Right lobe of liver (tissue), 6 donors: ENCODE results near the gene KIAA1549. TPM values are rescaled to one million over a fixed set of nuclear protein-coding genes. Genes with fewer than 3 reads are reported as not detected.
A peak's percentile ranks its signal among the peaks of the same experiment; 100 is the strongest.

Source experiments
- ATAC-seq, 4 donors: fragments of 200-7000 bp; cut with Tn5 transposase; one replicate each; pipeline ENCODE4 v1.9.1; 2020; ENCODE audit warnings: mild to moderate bottlenecking in 4 of 4, moderate library complexity in 4 of 4
- DNase-seq, 3 donors: peaks; one replicate each; pipeline ENCODE4 v3.0.0-alpha.2; 2020
- H3K27ac ChIP-seq, 3 donors: fragments of 200-600 bp; one replicate each; pipeline ENCODE4 v1.8.0; 2022
- H3K27me3 ChIP-seq, 2 donors: fragments of 200-600 bp; one replicate each; pipeline ENCODE4 v1.8.0; 2022
- H3K36me3 ChIP-seq, 4 donors: fragments of 200-600 bp; sonication (generic) in 1 of 4; one replicate each; pipeline versions ENCODE4 v1.5.1 to v1.8.0; 2017 to 2022; ENCODE audit warnings: control low read depth in 1 of 4
- H3K4me1 ChIP-seq, 4 donors: fragments of 200-600 bp; sonication (generic) in 1 of 4; one replicate each; pipeline versions ENCODE4 v1.5.1 to v1.8.0; 2017 to 2022; ENCODE audit warnings: control low read depth in 1 of 4
- H3K4me3 ChIP-seq, 3 donors: fragments of 200-600 bp; one replicate each; pipeline ENCODE4 v1.8.0; 2022
- H3K9me3 ChIP-seq, 4 donors: fragments of 200-600 bp; sonication (generic) in 1 of 4; one replicate each; pipeline versions ENCODE4 v1.5.1 to v1.8.0; 2017 to 2022; ENCODE audit warnings: control low read depth in 1 of 4
- POLR2A ChIP-seq: fragments of 450-650 bp; IDR thresholded peaks from one replicate; pipeline ENCODE4 v1.6.1; 2017; ENCODE audit warnings: antibody characterized with exemption, mild to moderate bottlenecking
- WGBS: methylation state at CpG from one replicate; pipeline ENCODE4 v1.1.6; 2018; ENCODE audit warnings: low coverage, low lambda C conversion rate; ENCODE audit not compliant: insufficient coverage; ENCODE audit errors: missing lambda C conversion rate; 5-methylcytosine and 5-hydroxymethylcytosine counted together
- intact Hi-C, 2 donors: fragments of 100-400 bp; cut with DNase I; formaldehyde crosslinking; loops; one replicate each; pipeline versions ENCODE4 v1.11.2 to v1.14.1; 2022
- total RNA-seq, 6 experiments: library from RNA; depleted of rRNA in 2 of 6; stranded (reverse); fragments of >200 nt in 2 of 6; fragmentation: NEBNext Ultra II Directional in 3 of 6; extraction: Animal tissue kit (Norgen Biotek cat#: 25700) in 3 of 6; gene quantifications; one replicate each; pipeline versions ENCODE4 v1.1.0 to v1.2.4, GENCODE V29; 2016 to 2023
- TF ChIP-seq, protein P1 (sequence below), 4 donors: fragments of 200-600 bp in 3 of 4; fragments of 450-650 bp in 1 of 4; IDR thresholded peaks; one replicate each; pipeline versions ENCODE4 v1.5.1 to v1.8.0; 2016 to 2022; ENCODE audit warnings: antibody characterized with exemption in 4 of 4, mild to moderate bottlenecking in 2 of 4
- donor health status: DM: no; HTN: yes; CAD: no.
- donor health status: DM: no; HTN: no; CAD: no.
- donor health status: DM: no; HTN: no; CAD: no.
- donor health status: DM: no; HTN: yes; CAD: no.
- donor health status: DM: no; HTN: yes; CAD: no.

Gene KIAA1549
- total RNA-seq, 6 experiments from 2014 or later: 0.56 to 1.9 (median 0.68) TPM

DNA sequence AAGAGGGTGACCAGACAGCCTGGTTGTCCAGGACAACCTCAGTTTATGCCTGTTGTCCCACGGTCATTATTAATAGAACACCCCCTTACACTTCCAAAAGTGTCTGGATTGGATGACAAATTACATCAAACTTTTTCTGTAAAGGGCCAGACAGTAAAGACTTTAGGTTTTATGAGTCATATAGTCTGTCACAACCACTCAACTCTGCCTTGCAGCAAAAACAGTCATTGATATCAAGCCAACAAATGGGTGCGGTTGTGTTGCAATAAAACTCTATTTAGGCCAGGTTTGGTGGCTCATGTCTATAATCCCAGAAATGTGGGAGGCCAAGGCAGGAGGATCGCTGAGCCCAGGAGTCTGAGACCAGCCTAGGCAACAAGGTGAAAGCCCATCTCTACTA is 116.5 kb downstream of the KIAA1549 start:
- H3K27me3 ChIP-seq: no peaks in the 10 kb centered on the region
- WGBS: 70% methylated on average over 2 of the region's 3 CpGs
- no peak overlapping the region for H3K4me3 ChIP-seq
- no peaks in the 10 kb centered on the region for H3K36me3 ChIP-seq
- ATAC-seq (no peak), DNase-seq (no peak)
- H3K27ac ChIP-seq: no peak overlapping the region
- no peak for TF ChIP-seq POLR2A
- TF ChIP-seq, protein P1, sequence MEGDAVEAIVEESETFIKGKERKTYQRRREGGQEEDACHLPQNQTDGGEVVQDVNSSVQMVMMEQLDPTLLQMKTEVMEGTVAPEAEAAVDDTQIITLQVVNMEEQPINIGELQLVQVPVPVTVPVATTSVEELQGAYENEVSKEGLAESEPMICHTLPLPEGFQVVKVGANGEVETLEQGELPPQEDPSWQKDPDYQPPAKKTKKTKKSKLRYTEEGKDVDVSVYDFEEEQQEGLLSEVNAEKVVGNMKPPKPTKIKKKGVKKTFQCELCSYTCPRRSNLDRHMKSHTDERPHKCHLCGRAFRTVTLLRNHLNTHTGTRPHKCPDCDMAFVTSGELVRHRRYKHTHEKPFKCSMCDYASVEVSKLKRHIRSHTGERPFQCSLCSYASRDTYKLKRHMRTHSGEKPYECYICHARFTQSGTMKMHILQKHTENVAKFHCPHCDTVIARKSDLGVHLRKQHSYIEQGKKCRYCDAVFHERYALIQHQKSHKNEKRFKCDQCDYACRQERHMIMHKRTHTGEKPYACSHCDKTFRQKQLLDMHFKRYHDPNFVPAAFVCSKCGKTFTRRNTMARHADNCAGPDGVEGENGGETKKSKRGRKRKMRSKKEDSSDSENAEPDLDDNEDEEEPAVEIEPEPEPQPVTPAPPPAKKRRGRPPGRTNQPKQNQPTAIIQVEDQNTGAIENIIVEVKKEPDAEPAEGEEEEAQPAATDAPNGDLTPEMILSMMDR (IDR thresholded peaks at IDR 0.05): no peak
- intact Hi-C loops: no loop called here
- no peaks in the 10 kb centered on the region for H3K9me3 ChIP-seq
- no peaks in the 10 kb centered on the region for H3K4me1 ChIP-seq

DNA sequence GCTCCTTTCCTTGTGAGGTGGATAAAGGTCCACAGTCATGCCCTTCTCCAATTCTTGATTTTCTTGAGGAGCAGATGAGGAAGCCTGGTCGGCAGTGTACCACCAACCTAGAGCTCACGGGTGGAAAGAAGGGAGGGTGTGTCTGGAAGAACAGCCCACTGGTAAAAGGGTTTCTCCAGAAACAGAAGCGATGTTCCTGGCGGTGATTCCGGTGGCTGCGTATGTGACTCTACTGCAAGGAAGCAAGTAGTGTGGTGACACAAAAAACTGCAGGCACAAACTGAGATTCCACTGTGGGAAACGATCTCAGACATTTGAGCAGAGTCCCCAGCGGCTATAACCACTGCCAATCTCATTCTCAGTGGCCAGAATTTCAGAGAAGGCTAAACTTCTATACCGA is 117.3 kb downstream of the KIAA1549 start:
- Histone ChIP-seq H3K27me3 (no peaks in the 10 kb centered on the region), H3K27ac (no peak overlapping the region), H3K9me3 (no peaks in the 10 kb centered on the region), H3K36me3 (no peaks in the 10 kb centered on the region), H3K4me3 (no peak overlapping the region), H3K4me1 (no peaks in the 10 kb centered on the region)
- ATAC-seq: no peak
- intact Hi-C loops: no loop called here
- DNase-seq: no peak
- no peak for TF ChIP-seq POLR2A
- TF ChIP-seq, protein P1 (IDR thresholded peaks at IDR 0.05): no peak
- 88% methylated on average over 8 of the region's 9 CpGs for WGBS

DNA sequence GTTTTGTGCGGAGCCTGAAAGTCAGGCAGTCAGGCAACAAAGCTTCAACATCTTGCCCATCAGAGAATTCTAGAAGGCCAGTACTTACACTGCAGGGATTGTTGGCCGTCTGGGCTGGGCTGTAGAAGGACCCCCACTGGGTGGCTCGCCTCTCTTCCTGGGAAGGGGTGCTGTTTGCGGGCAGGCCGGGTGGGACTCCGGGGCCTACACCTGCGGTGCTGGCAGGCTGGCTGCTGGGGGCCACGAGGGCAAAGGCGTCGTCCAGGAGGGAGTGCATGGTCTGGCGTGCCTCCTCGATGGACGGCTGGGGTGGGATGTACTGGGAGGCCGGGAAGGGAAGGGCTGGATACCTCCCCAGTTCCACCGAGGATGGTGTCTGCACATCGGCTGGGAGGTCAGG is 120.1 kb downstream of the KIAA1549 start:
- no peak for TF ChIP-seq POLR2A
- TF ChIP-seq, protein P1 (IDR thresholded peaks at IDR 0.05): no peak
- intact Hi-C loops: no loop called here
- no peak overlapping the region for H3K4me3 ChIP-seq
- 90% methylated on average over 15 of the region's 16 CpGs for WGBS
- no peaks in the 10 kb centered on the region for H3K4me1 ChIP-seq
- H3K9me3 ChIP-seq: no peaks in the 10 kb centered on the region
- H3K36me3 ChIP-seq: no peaks in the 10 kb centered on the region
- H3K27ac ChIP-seq: no peak overlapping the region
- no peaks in the 10 kb centered on the region for H3K27me3 ChIP-seq
- ATAC-seq: peak in 1 of 4 donors; percentile 22
- no peak for DNase-seq

DNA sequence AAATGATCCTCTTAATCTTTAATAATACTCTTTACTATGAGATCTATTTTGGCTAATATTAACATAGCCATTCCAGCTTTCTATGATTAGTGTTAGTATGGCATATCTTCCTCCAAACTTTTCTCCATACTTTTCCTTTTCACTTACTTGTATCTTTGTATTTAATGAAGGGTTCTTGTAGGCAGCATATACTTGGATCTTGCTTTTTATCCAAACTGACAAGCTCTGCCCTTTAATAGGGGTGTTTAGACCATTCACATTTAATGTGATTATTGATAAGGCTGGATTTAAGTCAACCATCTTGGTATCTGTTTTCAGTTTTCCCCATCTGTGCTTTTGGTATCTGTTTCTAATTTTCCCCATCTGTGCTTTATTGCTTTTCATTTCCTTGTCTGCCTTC is 123.5 kb downstream of the KIAA1549 start:
- DNase-seq: no peak
- no peak for TF ChIP-seq POLR2A
- TF ChIP-seq, protein P1 (IDR thresholded peaks at IDR 0.05): no peak
- intact Hi-C loops: no loop called here
- Histone ChIP-seq H3K4me1 (no peaks in the 10 kb centered on the region), H3K27me3 (no peaks in the 10 kb centered on the region), H3K27ac (no peak overlapping the region), H3K36me3 (no peaks in the 10 kb centered on the region), H3K4me3 (no peak overlapping the region), H3K9me3 (no peaks in the 10 kb centered on the region)
- no peak for ATAC-seq

DNA sequence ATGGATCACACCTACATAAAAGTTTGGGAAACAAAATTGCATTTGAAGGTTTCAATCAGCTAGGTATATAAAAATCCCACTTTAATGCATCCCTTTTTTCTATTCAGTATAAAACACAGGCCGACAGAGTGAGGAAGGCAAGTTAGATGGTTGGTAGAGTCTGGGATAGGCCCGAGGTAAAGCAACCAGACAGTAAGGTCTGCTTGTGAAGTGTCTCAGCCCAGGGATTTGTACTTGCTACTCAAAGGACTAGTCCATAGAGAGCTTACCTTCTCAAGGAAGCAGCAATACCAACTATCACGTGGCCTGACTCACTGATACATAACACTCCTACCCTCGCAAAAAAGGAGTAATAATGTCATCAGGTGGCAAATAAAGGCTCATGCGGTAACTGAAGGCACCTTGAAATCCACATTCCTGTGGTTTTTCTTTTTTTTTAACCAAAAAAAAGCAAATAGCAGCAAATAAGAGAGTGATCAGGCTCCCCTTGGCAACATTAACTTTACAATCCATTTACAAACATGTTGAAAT is 127.0 kb downstream of the KIAA1549 start:
- ATAC-seq: no peak
- H3K27me3 ChIP-seq: no peaks in the 10 kb centered on the region
- H3K4me3 ChIP-seq: no peak overlapping the region
- intact Hi-C loops: no loop called here
- H3K9me3 ChIP-seq: no peaks in the 10 kb centered on the region
- H3K27ac ChIP-seq: no peak overlapping the region
- no peak for DNase-seq
- TF ChIP-seq POLR2A: no peak
- TF ChIP-seq, protein P1 (IDR thresholded peaks at IDR 0.05): no peak
- H3K4me1 ChIP-seq: no peaks in the 10 kb centered on the region
- 72% methylated on average over 5 of the region's 5 CpGs for WGBS
- no peaks in the 10 kb centered on the region for H3K36me3 ChIP-seq
